ENCODE measurements around the gene GGTLC1.

Gene GGTLC1

DNA sequence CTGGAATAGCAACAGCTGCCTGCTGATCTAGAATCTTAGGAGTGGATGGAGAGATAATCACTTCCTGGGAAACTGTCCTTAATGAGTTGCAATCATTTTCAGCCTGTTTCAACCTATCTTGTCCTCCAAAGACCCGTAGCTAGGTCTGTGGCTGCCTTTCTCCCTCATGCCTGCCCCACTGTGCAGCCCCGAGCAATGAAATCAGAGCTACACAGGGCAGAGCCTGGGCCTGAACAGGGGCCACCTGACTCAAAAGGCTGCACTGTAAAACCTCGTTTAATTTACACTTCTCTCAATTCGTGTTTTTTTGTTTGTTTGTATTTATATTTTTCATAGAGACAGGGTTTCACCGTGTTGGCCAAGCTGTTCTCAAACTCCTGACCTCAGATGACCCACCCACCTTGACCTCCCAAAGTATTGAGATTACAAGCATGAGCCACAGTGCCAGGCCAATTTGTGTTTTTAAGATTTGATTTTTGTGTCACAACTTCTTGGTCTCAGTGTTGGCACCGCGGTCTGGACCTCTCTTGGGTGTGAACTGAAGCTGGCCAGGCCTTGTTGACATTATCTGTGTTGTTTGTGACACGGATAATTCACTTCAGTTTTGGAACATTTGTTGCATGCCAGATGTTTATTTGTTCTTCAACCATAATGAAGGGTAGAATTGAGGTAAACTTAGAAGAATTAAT lies 21.5 kb downstream of the GGTLC1 start:
- no peak for DNase-seq
- H3K27ac ChIP-seq (ENCODE audit: low read length), result no peak overlapping the region
- H2AFZ ChIP-seq (ENCODE audit: low read length), result no peak overlapping the region
- no peaks in the 10 kb centered on the region for H4K20me1 ChIP-seq (ENCODE audit: insufficient read depth, low read length)
- H3K9me3 ChIP-seq (replicated peaks; ENCODE audit: insufficient read depth, low read length), result no peaks in the 10 kb centered on the region
- H3K4me3 ChIP-seq (ENCODE audit: low read length), result no peak overlapping the region
- H3K27me3 ChIP-seq (replicated peaks; ENCODE audit: insufficient read depth, low read length), result no peaks in the 10 kb centered on the region
- H3K79me2 ChIP-seq (ENCODE audit: low read length), result no peaks in the 10 kb centered on the region
- H3K36me3 ChIP-seq (replicated peaks; ENCODE audit: insufficient read depth, low read length), result no peaks in the 10 kb centered on the region
- no peaks in the 10 kb centered on the region for H3K9me2 ChIP-seq (replicated peaks; ENCODE audit: insufficient read depth, low read length)
- H3K4me1 ChIP-seq (ENCODE audit: low read length), result no peaks in the 10 kb centered on the region
- no peak for TF ChIP-seq EZH2 (optimal IDR thresholded peaks at IDR 0.05; ENCODE audit: low read depth, low read length)
- no peak for TF ChIP-seq EZH2phosphoT487 (IDR thresholded peaks at IDR 0.05; ENCODE audit: low read length)
- TF ChIP-seq, protein P1, sequence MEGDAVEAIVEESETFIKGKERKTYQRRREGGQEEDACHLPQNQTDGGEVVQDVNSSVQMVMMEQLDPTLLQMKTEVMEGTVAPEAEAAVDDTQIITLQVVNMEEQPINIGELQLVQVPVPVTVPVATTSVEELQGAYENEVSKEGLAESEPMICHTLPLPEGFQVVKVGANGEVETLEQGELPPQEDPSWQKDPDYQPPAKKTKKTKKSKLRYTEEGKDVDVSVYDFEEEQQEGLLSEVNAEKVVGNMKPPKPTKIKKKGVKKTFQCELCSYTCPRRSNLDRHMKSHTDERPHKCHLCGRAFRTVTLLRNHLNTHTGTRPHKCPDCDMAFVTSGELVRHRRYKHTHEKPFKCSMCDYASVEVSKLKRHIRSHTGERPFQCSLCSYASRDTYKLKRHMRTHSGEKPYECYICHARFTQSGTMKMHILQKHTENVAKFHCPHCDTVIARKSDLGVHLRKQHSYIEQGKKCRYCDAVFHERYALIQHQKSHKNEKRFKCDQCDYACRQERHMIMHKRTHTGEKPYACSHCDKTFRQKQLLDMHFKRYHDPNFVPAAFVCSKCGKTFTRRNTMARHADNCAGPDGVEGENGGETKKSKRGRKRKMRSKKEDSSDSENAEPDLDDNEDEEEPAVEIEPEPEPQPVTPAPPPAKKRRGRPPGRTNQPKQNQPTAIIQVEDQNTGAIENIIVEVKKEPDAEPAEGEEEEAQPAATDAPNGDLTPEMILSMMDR (IDR thresholded peaks at IDR 0.05; ENCODE audit: low read length), result no peak
- H3K9ac ChIP-seq (ENCODE audit: low read length), result no peak overlapping the region
- no peak overlapping the region for H3K4me2 ChIP-seq (ENCODE audit: low read depth, low read length)
- no peaks in the 10 kb centered on the region for H3F3A ChIP-seq (ENCODE audit: insufficient read depth, low read length)

DNA sequence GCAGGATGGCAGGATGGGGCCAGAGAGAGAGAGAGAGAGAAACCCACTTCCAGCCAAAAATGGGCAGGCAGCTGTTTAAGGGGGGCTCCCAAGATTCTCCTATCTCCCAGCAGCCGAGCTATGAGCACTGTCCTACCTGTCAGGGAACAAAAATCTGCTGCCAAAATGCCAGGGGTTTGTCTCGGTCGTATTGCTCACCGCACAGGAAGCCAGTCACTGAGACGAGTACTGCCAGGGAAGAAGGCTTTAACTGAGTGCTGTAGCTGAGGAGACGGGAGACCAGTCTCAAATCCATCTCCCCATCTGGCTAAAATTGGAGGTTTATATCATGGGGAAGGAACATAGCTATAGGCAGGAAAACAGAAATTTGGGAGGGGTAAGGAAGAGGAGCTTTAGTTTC lies 22.3 kb downstream of the GGTLC1 start:
- Histone ChIP-seq H3K36me3 (replicated peaks; ENCODE audit: insufficient read depth, low read length) (no peaks in the 10 kb centered on the region), H3F3A (ENCODE audit: insufficient read depth, low read length) (no peaks in the 10 kb centered on the region), H3K27me3 (replicated peaks; ENCODE audit: insufficient read depth, low read length) (no peaks in the 10 kb centered on the region), H4K20me1 (ENCODE audit: insufficient read depth, low read length) (no peaks in the 10 kb centered on the region), H3K4me2 (ENCODE audit: low read depth, low read length) (no peak overlapping the region), H3K9ac (ENCODE audit: low read length) (no peak overlapping the region), H3K4me1 (ENCODE audit: low read length) (no peaks in the 10 kb centered on the region), H3K9me2 (replicated peaks; ENCODE audit: insufficient read depth, low read length) (no peaks in the 10 kb centered on the region), H3K79me2 (ENCODE audit: low read length) (no peaks in the 10 kb centered on the region), H3K27ac (ENCODE audit: low read length) (no peak overlapping the region), H3K4me3 (ENCODE audit: low read length) (no peak overlapping the region), H2AFZ (ENCODE audit: low read length) (no peak overlapping the region), H3K9me3 (replicated peaks; ENCODE audit: insufficient read depth, low read length) (no peaks in the 10 kb centered on the region)
- no peak for TF ChIP-seq EZH2phosphoT487 (IDR thresholded peaks at IDR 0.05; ENCODE audit: low read length)
- no peak for DNase-seq

DNA sequence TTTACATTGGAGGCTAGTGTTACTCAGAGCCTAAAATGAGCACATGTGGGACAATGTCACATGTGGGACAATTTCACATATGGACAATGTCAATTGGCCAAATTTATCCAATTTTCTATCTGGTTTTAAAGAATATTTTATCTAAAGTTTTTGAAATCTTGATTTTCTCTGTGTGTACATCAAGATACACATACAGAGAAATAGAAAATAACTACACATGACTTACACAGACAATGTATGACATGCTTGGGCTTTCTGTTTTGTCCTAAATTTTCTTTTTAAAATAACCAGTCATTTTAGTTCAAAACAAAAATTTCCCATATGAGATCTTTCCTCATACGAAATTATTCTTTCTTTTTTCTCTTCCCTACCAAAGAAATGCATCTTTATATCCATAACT lies 24.6 kb downstream of the GGTLC1 start:
- H3K9ac ChIP-seq (ENCODE audit: low read length), result no peak overlapping the region
- no peak overlapping the region for H2AFZ ChIP-seq (ENCODE audit: low read length)
- H3F3A ChIP-seq (ENCODE audit: insufficient read depth, low read length), result no peaks in the 10 kb centered on the region
- no peaks in the 10 kb centered on the region for H3K27me3 ChIP-seq (replicated peaks; ENCODE audit: insufficient read depth, low read length)
- H4K20me1 ChIP-seq (ENCODE audit: insufficient read depth, low read length), result no peaks in the 10 kb centered on the region
- no peak overlapping the region for H3K27ac ChIP-seq (ENCODE audit: low read length)
- no peaks in the 10 kb centered on the region for H3K9me2 ChIP-seq (replicated peaks; ENCODE audit: insufficient read depth, low read length)
- no peaks in the 10 kb centered on the region for H3K9me3 ChIP-seq (replicated peaks; ENCODE audit: insufficient read depth, low read length)
- TF ChIP-seq, protein P1 (IDR thresholded peaks at IDR 0.05; ENCODE audit: low read length), result no peak
- TF ChIP-seq EZH2 (optimal IDR thresholded peaks at IDR 0.05; ENCODE audit: low read depth, low read length), result no peak
- no peak for TF ChIP-seq EZH2phosphoT487 (IDR thresholded peaks at IDR 0.05; ENCODE audit: low read length)
- no peaks in the 10 kb centered on the region for H3K79me2 ChIP-seq (ENCODE audit: low read length)
- H3K4me2 ChIP-seq (ENCODE audit: low read depth, low read length), result no peak overlapping the region
- H3K36me3 ChIP-seq (replicated peaks; ENCODE audit: insufficient read depth, low read length), result no peaks in the 10 kb centered on the region
- H3K4me3 ChIP-seq (ENCODE audit: low read length), result no peak overlapping the region
- no peak for DNase-seq
- H3K4me1 ChIP-seq (ENCODE audit: low read length), result no peaks in the 10 kb centered on the region

DNA sequence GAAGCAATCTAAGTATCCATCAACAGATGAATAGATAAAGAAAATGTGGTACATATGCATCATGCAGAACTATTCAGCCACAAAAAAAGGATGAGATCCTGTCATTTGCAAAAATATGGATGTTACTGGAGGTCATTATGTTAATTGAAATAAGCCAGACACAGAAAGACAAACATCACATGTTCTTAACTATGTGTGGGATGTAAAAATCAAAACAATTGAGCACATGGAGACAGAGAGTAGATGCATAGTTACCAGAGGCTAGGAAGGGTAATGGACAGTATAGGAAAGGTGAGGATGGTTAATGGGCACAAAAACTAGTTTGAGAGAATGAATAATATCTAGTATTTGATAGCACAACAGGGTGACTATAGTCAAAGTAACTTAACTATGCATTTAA lies 26.3 kb downstream of the GGTLC1 start:
- no peaks in the 10 kb centered on the region for H3K36me3 ChIP-seq (replicated peaks; ENCODE audit: insufficient read depth, low read length)

More for the DNA sequence above, 26.3 kb downstream of the GGTLC1 start:
- no peaks in the 10 kb centered on the region for H3K27me3 ChIP-seq (replicated peaks; ENCODE audit: insufficient read depth, low read length)
- H3K9me3 ChIP-seq (replicated peaks; ENCODE audit: insufficient read depth, low read length), result no peaks in the 10 kb centered on the region
- H3K27ac ChIP-seq (ENCODE audit: low read length), result no peak overlapping the region
- no peaks in the 10 kb centered on the region for H3K79me2 ChIP-seq (ENCODE audit: low read length)
- no peak for DNase-seq
- no peak overlapping the region for H2AFZ ChIP-seq (ENCODE audit: low read length)
- H3K9ac ChIP-seq (ENCODE audit: low read length), result no peak overlapping the region
- H4K20me1 ChIP-seq (ENCODE audit: insufficient read depth, low read length), result no peaks in the 10 kb centered on the region
- H3K4me2 ChIP-seq (ENCODE audit: low read depth, low read length), result no peak overlapping the region
- TF ChIP-seq EZH2phosphoT487 (IDR thresholded peaks at IDR 0.05; ENCODE audit: low read length) (no peak), EZH2 (optimal IDR thresholded peaks at IDR 0.05; ENCODE audit: low read depth, low read length) (no peak)
- TF ChIP-seq, protein P1 (IDR thresholded peaks at IDR 0.05; ENCODE audit: low read length), result no peak
- H3K4me3 ChIP-seq (ENCODE audit: low read length), result no peak overlapping the region
- no peaks in the 10 kb centered on the region for H3F3A ChIP-seq (ENCODE audit: insufficient read depth, low read length)
- no peaks in the 10 kb centered on the region for H3K4me1 ChIP-seq (ENCODE audit: low read length)
- H3K9me2 ChIP-seq (replicated peaks; ENCODE audit: insufficient read depth, low read length), result no peaks in the 10 kb centered on the region

Data from MM.1S (cell line).